ENCODE measurements around the gene PRCP.

PRCP gene

DNA sequence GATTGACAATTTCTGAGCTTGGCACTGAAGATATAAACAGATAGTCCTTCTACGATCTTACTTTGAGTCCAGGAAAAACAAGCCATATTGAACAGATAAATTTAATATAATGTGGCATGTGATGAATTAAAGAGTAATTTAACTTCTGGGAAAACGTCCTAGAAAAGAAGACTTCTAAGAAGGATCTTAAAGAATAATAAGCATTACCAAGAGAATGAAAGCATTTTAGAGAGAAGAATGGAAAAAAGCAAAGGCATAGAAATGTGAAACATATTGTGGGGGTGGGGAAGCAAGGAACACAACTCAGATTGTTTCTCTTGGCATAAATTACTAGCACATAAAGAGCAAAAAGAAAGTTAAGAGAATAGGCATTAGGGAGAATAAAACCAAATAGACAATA, 6.7 kb upstream of the PRCP start:
- no peak for DNase-seq

DNA sequence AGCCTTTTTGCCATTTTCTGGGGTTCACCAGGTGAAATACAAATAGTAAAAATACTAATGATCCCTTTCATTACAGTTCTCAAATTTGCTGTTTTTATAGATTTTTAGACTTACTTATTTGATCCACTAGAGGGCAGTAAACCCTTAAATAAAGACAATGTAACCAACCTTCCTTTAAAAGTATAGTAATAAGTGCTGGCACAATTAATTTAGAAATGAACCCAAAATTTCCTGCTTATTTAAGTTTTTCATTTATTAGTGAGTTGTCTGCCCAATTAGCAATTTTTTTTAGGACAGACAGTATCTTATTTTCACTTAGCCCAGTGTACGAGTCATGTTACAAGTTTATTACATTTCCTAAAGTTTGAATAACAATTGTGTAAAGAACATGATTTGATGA, 6.0 kb upstream of the PRCP start:
- DNase-seq: peak; percentile 25 to 27

DNA sequence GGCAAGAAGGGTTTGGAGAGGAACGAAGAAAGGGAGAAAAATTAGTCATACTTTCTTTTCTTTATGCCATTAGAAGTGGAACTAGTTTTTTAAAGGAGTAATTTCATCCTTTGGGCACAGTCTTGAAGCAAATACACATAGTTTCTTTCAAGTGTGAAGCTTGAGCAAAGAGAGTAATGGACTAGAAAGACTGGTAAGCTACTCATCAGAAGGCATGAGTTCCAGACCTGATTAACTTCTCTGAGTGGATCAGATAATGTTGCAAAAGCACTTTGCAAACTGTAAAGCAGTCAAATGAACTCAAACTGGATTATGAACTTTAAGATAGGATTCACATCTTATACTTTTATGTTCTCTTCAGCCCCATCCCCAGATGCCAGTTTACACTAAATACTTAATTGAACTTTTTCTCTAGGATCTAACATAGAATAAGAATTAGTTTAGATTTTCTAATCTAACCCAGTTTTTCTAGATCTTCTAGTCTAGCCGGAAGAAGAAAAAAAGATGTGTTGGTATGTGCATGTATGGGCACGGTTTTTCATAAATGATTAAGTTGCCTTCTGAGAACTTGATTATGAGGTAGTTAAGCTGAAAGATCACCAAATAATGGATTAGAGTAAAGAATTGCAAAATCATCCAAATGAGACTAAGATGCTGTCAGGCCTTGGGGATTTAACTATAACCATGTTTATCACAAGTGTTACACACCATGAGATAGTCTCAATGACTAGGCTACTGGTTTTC, 3.8 kb upstream of the PRCP start:
- no peak for DNase-seq

GRCh38 chr11:82902880-82903279, 2.6 kb upstream of the PRCP start:
- no peak for DNase-seq

GRCh38 chr11:82901922-82902485, 1.8 kb upstream of the PRCP start:
- DNase-seq: no peak

GRCh38 chr11:82901165-82901921, 1.1 kb upstream of the PRCP start, which contains the start of gene DDIAS:
Gene DDIAS (plus strand): TSS chr11:82901736. CDS start chr11:82914739, 13,003 bp downstream.
- DNase-seq: peak; percentile 98

- DNase-seq: no peak
Measured at GRCh38 chr11:82899957-82900276, 313 bp downstream of the PRCP start.

DNA sequence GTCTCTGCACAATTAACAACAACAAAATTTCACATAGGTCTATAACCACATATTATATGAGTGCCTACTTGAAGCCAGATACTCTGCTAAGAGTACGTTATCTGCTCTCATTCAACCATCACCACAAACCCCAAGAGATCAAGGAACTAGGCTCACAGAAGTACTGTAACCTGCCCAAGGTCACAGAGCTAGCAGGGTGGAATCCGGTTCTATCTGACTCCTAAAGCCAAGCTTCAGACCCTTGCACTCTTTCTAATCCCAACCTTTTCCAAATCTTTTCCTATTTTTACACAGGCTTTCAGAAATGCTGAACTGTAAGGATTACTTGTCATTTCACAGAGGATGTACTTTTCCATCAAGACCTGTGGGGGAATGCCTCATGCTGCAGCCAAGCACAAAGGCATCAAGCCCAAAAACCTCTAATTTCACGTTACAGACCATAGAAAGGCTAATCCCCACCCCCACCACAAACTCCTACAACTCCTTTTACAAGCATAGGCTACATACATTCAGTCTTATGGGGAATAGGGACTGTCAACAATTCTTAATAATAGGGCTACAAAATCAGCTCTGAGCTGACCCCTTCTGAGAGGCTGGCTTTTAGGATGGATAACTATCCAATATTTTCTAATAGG, 927 bp downstream of the PRCP start:
- no peak for DNase-seq

DNA sequence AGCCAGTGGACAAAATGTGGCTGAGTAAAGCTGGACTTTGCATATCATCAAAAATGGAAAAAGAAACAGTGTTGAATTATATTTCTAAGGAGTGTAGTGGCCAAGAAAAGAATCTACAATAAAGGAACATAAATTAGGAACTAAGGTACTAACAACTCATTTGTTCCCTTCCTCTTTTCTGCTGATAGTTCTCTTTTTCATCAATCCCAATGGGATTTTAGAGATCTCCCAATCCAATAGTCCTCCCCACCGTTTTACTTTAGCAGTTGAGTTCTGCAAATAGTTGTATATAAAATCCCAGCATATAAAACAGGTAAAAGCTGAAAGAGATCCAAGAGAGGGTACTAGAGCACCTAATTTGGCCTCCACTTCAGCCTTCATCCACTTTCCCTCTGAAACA, 2.0 kb downstream of the PRCP start:
- no peak for DNase-seq

DNA sequence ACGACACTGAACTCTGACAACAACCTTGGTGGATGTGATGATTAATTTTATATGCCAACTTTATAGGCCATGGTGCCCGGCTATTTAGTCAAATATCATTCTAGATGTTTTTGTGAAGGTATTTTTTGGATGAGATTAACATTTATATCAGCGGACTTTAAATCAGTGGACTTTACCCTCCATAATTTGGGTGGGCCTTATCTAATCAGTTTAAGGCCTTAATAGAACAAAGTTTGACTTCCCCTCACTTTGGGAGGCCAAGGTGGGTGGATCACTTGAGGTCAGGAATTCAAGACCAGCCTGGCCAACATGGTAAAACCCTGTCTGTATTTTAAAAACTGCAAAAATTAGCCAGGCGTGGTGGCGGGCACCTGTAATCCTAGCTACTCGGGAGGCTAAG, 4.0 kb downstream of the PRCP start:
- DNase-seq: no peak

DNA sequence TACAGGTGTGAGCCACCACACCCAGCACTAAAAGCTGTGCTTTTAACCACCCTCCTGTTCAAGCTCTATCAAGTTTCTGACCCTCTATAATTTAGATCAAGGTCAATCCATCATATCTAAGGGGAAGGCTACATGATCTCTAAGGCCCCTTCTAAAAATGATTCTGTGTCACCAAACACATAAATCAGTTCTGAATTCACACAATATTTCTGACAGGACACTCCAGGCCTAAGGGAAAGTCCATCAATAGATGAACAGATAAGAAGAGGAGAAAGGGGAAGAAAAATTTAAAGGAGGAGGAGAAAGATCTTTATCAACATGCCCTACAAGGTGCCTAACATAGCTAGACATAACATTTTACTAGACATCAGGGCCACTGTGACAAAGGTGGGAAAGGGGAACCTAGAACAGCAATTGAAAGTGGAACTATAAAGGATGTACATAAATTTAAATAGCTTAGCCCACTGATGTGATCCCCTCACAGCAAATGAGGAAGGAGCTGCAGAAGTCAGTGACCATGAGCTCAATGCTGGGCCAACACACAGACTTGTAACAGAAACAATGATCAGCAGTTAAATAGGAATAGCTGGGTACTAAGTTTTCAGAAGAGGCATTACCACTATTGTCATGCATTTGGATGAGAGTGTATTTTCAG, 4.7 kb downstream of the PRCP start:
- no peak for DNase-seq

DNA sequence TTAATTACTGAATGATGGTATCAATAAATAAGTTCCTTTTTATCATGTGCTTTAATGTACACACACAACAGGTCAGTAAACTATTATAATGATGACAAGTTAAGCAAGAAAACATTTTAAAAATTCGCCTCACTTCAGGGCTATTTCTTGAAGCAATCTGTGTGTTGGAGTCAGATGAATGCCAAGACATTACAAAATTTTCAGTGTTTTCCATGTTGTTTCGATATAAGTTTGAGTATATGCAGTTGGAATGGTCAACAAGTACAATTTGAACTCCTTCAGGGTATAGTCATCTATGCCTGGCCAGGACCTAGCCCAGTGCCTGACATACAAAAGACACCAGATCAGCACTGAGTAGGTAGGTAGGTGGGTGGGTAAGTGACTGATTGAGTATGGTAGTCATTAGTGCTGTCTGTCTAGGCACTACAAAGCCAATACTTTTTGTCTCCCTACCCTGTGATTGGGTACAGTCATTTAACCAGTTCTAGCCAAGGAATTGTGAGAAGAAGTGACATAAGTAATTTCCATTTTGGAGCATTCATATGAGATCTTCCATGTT, 7.5 kb downstream of the PRCP start:
- DNase-seq: no peak

DNA sequence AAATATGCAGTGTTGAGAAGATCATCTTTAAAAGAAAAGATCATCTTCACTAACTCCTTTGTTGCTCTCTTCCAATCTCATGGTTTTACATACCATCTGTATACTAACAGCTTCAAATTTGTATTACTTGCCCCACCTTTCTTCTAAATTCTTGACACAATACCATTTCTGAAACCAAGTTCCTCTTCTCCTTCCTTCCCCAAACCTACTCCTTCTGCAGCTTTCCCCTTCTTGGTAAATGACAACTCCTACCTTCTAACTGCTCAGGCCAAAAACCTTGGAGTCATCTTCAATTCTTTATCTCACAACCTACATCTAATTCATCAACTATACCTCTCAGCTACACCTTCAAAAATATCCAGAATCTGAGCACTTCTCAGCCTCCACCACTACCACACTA, 9.3 kb downstream of the PRCP start:
- DNase-seq: no peak

- no peak for DNase-seq
Measured at GRCh38 chr11:82890002-82890341, 10.3 kb downstream of the PRCP start.

- no peak for DNase-seq
Measured at GRCh38 chr11:82889133-82890001, 10.9 kb downstream of the PRCP start.

GRCh38 chr11:82883853-82884252, 16.4 kb downstream of the PRCP start:
- no peak for DNase-seq

DNA sequence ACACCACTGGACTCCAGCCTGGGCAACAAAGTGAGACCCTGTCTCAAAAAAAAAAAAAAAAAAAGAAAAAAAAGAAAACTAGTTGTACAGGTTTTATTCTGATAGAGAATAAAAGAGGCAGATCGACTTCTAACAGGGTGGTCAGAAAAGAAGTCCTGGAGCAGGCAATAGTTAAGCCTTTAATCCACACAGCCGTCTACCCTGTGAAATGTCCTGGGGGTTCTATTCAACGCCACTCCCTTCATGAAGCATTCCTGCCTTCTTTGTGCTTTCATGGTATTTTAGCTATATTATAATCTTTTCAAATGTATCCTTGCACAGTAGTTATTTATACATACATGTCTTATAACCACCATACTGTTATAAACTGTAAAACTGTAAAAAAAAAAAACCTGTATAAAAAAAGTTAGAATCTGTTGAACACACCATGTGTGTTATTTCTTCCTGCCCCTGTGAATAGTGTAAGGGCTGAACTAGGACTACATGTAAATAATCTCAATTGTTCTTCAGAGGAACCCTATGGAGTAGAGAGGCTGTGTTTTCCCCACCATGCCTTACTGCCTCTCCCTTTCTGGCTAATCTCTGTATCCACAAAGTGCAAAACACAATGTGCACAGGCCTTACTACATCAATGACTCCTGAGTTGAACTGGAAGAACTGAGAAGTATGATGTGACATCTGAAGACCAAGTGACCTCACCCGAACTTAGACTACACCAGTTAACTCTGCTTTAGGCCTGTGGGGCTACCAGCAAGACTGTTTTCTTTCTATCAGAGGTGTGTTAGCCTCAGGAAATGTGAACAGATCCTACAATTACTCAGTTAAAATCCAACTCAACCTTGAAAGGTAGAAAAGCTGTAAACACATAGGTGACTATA, 25.3 kb downstream of the PRCP start:
- DNase-seq: no peak

DNA sequence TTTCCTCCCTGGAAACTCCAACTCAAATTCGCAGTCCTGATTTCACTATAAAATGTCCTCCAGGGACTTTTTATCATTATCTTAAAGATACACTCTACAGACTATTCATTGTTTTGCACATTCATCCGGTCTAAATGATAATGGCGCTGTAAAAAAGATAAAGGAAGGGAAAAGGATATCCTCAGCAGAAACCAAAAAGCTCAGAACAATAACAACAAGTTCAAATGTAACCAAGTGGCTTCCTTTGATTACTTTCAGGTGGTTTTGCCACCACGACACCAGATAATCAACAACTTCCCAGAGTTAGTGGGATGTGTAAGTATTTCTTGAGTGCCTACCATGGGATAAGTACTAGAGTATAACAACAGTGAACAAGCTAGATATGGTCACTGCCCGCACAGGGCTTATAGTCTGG, 26.3 kb downstream of the PRCP start:
- DNase-seq: no peak

DNA sequence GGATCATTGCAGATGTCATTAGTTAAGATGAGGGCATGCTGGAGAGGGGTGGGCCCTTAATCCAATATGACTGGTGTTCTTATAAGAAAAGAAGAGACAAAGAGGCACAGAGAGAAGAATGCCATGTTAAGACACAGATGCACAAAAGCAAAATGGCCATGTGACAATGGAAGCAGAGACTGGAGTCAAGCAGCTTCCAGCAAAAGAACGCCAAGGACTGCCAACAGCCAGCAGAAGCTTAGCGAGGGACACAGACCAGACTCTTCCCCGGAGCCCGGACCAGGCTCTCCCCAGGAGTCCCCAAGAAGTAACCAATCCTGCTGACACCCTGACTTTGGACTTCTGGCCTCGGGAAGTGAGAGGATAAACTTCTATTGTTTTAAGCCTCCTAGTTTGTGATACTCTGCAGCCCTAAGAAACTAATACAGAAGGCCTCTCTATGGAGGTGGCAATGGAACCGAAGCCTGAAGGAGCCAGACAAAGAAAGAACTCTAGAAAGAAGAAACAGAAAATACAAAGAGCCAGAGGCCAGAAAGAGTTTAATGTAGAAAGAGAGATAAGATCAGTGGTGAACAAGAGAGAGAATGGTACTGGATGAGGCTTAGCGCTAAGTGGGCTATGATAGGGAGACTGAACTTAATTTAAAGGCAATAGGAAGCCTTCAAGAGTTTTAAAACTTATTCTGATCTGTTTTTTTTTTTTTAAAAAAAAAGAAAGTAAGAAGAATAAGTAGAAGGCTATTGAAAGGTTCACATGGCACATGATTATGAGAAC, 27.7 kb downstream of the PRCP start:
- no peak for DNase-seq

DNA sequence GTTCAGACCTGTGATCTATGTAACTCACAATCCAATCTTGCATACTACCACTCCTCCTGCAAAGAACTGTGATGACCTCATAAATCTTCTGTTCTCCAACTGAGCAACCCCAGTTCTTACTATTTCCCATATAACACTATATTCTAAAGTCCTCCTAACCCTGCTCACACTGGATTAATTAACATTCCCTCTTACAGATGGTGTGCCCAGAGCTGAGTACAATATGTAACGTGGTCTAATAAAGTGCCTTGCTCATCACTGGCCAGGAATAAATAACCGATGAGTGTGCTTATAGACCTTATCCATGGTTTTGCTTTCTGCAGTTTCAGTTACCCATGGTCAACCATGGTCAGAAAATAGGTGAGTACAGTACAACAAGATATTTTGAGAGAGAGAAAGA, 28.6 kb downstream of the PRCP start:
- DNase-seq: no peak
